GM10266 (cell line): Measurements from ENCODE around the gene CEMIP.
A peak's percentile ranks its signal among the peaks of the same experiment; 100 is the strongest.

Experiments used
- DNase-seq: peaks from one replicate; pipeline ENCODE4 v3.0.0; 2012; ENCODE audit errors: extremely low spot score
- CTCF ChIP-seq: IDR thresholded peaks from 2 replicates; pipeline ENCODE4 v1.5.1; 2012; ENCODE audit warnings: mild to moderate bottlenecking, low read depth; ENCODE audit not compliant: control insufficient read depth, insufficient read depth; ENCODE audit errors: missing control alignments

CEMIP gene

GRCh38 chr15:81000624-81001151 is 221.5 kb downstream of the CEMIP start, which contains the start of gene TLNRD1:
Gene TLNRD1 (plus strand): TSS chr15:81000923. CDS start chr15:81002272, 1,349 bp downstream.
- TF ChIP-seq CTCF, result no peak

More at GRCh38 chr15:81000624-81001151, 221.5 kb downstream of the CEMIP start, which contains the start of gene TLNRD1:
- DNase-seq, result peak; percentile 91
